Measurements from ENCODE around the gene HNRNPL.
"Not testable (repeated sequence)": the region's sequence is repeated elsewhere in the genome, so short reads cannot be mapped to it uniquely, and the experiment has no call there.

The HNRNPL gene

GRCh38 chr19:38805180-38805579 lies 44.6 kb downstream of the HNRNPL start:
- DNase-seq (ENCODE audit: insufficient read length, low spot score) = no peak
- TF ChIP-seq POU2F2 (IDR thresholded peaks at IDR 0.05; ENCODE audit: low read depth, low read length) (no peak), POLR2A (IDR thresholded peaks at IDR 0.05; ENCODE audit: low read depth, low read length) (no peak), SPI1 (IDR thresholded peaks at IDR 0.05; ENCODE audit: low read depth, low read length) (0 out of 2 replicates have a peak, but pooled peaks have one; percentile 7)
- no peak for FAIRE-seq

- FAIRE-seq = no peak
- no peak for DNase-seq (ENCODE audit: insufficient read length, low spot score)
- TF ChIP-seq POLR2A (IDR thresholded peaks at IDR 0.05; ENCODE audit: low read depth, low read length) (no peak), POU2F2 (IDR thresholded peaks at IDR 0.05; ENCODE audit: low read depth, low read length) (no peak), SPI1 (IDR thresholded peaks at IDR 0.05; ENCODE audit: low read depth, low read length) (no peak), TAF1 (IDR thresholded peaks at IDR 0.05; ENCODE audit: low read depth, low read length) (no peak), PAX5 (IDR thresholded peaks at IDR 0.05; ENCODE audit: insufficient read depth, low read length, severe bottlenecking) (no peak), POLR2AphosphoS5 (IDR thresholded peaks at IDR 0.05; ENCODE audit: low read depth, low read length) (no peak)
Observed at GRCh38 chr19:38803543-38803942, 46.2 kb downstream of the HNRNPL start.

DNA sequence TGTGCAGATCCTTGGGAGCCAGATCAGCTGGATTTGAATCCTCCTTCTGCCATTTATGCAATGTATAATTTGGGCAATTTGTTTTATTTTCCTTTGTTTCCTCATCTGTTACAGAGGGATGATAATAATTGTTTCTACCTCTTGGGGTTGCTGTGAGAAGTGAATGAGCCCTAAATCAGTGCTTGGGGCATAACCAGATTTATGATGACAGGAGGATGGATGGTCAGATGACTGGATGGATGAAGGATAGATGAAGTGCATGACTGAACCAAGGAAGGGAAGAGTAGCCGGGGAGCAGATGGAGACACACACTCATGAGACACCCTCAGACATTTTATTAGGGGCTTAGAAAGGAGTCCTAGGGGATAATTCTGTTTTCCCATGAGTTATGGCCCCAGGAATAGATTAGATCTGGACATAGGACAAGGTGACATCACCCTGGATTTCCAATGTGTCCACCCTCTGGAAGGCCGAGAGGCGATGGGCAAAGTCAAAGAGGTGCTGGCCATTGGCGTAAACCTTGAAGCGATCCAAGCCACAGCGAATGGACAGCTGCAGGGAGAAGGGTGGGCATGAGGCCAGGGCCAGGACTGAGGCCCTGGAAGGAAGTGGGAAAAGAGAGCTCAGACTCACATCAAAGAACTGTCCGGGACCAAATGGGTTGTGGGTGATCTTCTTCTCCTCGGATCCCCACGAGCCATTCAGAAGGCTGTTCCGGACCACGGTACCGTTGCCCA lies 48.3 kb downstream of the HNRNPL start:
- FAIRE-seq (no peak), DNase-seq (ENCODE audit: insufficient read length, low spot score) (no peak)
- no peak for TF ChIP-seq PAX5 (IDR thresholded peaks at IDR 0.05; ENCODE audit: insufficient read depth, low read length, severe bottlenecking)
- TF ChIP-seq TAF1 (IDR thresholded peaks at IDR 0.05; ENCODE audit: low read depth, low read length) = no peak
- no peak for TF ChIP-seq SPI1 (IDR thresholded peaks at IDR 0.05; ENCODE audit: low read depth, low read length)
- TF ChIP-seq POU2F2 (IDR thresholded peaks at IDR 0.05; ENCODE audit: low read depth, low read length) = no peak
- TF ChIP-seq POLR2A (IDR thresholded peaks at IDR 0.05; ENCODE audit: low read depth, low read length) = no peak
- no peak for TF ChIP-seq POLR2AphosphoS5 (IDR thresholded peaks at IDR 0.05; ENCODE audit: low read depth, low read length)

GRCh38 chr19:38800577-38801347 lies 49.0 kb downstream of the HNRNPL start:
- FAIRE-seq = no peak
- no peak for DNase-seq (ENCODE audit: insufficient read length, low spot score)
- TF ChIP-seq POLR2AphosphoS5 (IDR thresholded peaks at IDR 0.05; ENCODE audit: low read depth, low read length) = no peak
- TF ChIP-seq POU2F2 (IDR thresholded peaks at IDR 0.05; ENCODE audit: low read depth, low read length) = no peak
- no peak for TF ChIP-seq PAX5 (IDR thresholded peaks at IDR 0.05; ENCODE audit: insufficient read depth, low read length, severe bottlenecking)
- TF ChIP-seq POLR2A (IDR thresholded peaks at IDR 0.05; ENCODE audit: low read depth, low read length) = no peak
- no peak for TF ChIP-seq SPI1 (IDR thresholded peaks at IDR 0.05; ENCODE audit: low read depth, low read length)
- no peak for TF ChIP-seq TAF1 (IDR thresholded peaks at IDR 0.05; ENCODE audit: low read depth, low read length)

DNA sequence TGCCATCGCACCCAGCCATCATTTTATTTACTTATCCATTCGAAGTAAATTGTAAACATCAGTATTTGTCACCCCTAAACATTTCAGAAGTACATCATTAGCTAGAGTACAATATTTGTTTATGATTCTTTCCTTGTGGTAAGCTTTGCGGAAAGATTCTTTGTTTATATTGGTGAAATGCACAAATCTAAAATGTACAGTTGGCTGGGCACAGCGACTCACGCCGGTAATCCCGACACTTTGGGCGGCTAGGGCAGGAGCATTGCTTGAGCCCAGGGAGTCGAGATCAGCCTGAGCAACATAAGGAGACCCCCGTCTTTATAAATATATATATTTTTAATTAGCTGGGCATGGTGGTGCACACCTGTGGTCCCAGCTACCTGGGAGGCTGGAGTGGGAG lies 50.7 kb downstream of the HNRNPL start:
- no peak for FAIRE-seq
- DNase-seq (ENCODE audit: insufficient read length, low spot score) = no peak
- no peak for TF ChIP-seq PAX5 (IDR thresholded peaks at IDR 0.05; ENCODE audit: insufficient read depth, low read length, severe bottlenecking)
- TF ChIP-seq TAF1 (IDR thresholded peaks at IDR 0.05; ENCODE audit: low read depth, low read length) = no peak
- TF ChIP-seq POLR2AphosphoS5 (IDR thresholded peaks at IDR 0.05; ENCODE audit: low read depth, low read length) = no peak
- no peak for TF ChIP-seq POU2F2 (IDR thresholded peaks at IDR 0.05; ENCODE audit: low read depth, low read length)
- no peak for TF ChIP-seq POLR2A (IDR thresholded peaks at IDR 0.05; ENCODE audit: low read depth, low read length)
- TF ChIP-seq SPI1 (IDR thresholded peaks at IDR 0.05; ENCODE audit: low read depth, low read length) = no peak

DNA sequence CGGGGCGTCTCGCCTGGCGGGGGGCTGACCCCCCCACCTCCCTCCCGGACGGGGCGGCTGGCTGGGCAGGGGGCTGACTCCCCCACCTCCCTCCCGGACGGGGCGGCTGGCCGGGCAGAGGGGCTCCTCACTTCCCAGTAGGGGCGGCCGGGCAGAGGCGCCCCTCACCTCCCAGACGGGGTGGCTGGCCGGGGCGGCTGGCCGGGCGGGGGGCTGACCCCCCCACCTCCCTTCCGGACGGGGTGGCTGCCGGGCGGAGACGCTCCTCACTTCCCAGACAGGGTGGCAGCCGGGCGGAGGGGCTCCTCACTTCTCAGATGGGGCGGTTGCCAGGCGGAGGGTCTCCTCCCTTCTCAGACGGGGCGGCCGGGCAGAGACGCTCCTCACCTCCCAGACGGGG lies 52.0 kb downstream of the HNRNPL start:
- not testable (repeated sequence) for FAIRE-seq; DNase-seq (ENCODE audit: insufficient read length, low spot score)

DNA sequence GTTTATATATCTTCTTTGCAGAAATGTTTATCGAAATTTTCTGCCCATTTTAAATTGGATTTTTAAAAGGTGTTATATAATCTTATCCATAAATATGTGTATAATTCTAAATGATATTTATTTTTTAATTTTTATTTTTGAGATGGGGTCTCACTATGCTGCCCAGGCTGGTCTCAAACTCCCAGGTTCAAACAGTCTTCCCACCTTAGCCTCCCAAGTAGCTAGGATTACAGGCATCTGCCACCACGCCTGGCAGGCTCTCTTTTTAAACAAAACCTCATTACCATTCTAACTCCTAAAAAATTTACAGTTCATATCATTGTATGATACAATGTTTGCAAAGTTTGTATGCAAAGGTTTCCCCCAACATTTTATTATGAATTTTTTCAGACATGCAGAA lies 53.6 kb downstream of the HNRNPL start:
- TF ChIP-seq POLR2AphosphoS5 (IDR thresholded peaks at IDR 0.05; ENCODE audit: low read depth, low read length) (no peak), SPI1 (IDR thresholded peaks at IDR 0.05; ENCODE audit: low read depth, low read length) (no peak), POLR2A (IDR thresholded peaks at IDR 0.05; ENCODE audit: low read depth, low read length) (no peak)
- no peak for FAIRE-seq
- no peak for DNase-seq (ENCODE audit: insufficient read length, low spot score)

- FAIRE-seq (no peak), DNase-seq (ENCODE audit: insufficient read length, low spot score) (no peak)
- no peak for TF ChIP-seq TAF1 (IDR thresholded peaks at IDR 0.05; ENCODE audit: low read depth, low read length)
- TF ChIP-seq SPI1 (IDR thresholded peaks at IDR 0.05; ENCODE audit: low read depth, low read length) = no peak
- no peak for TF ChIP-seq POLR2A (IDR thresholded peaks at IDR 0.05; ENCODE audit: low read depth, low read length)
- TF ChIP-seq PAX5 (IDR thresholded peaks at IDR 0.05; ENCODE audit: insufficient read depth, low read length, severe bottlenecking) = no peak
- TF ChIP-seq POLR2AphosphoS5 (IDR thresholded peaks at IDR 0.05; ENCODE audit: low read depth, low read length) = no peak
- TF ChIP-seq POU2F2 (IDR thresholded peaks at IDR 0.05; ENCODE audit: low read depth, low read length) = no peak
Observed at GRCh38 chr19:38795549-38795948, 54.2 kb downstream of the HNRNPL start.

GRCh38 chr19:38793671-38794070 lies 56.1 kb downstream of the HNRNPL start:
- TF ChIP-seq PAX5 (IDR thresholded peaks at IDR 0.05; ENCODE audit: insufficient read depth, low read length, severe bottlenecking) (no peak), POU2F2 (IDR thresholded peaks at IDR 0.05; ENCODE audit: low read depth, low read length) (no peak), TAF1 (IDR thresholded peaks at IDR 0.05; ENCODE audit: low read depth, low read length) (no peak), POLR2A (IDR thresholded peaks at IDR 0.05; ENCODE audit: low read depth, low read length) (no peak), SPI1 (IDR thresholded peaks at IDR 0.05; ENCODE audit: low read depth, low read length) (no peak), POLR2AphosphoS5 (IDR thresholded peaks at IDR 0.05; ENCODE audit: low read depth, low read length) (no peak)
- DNase-seq (ENCODE audit: insufficient read length, low spot score) (no peak), FAIRE-seq (no peak)

DNA sequence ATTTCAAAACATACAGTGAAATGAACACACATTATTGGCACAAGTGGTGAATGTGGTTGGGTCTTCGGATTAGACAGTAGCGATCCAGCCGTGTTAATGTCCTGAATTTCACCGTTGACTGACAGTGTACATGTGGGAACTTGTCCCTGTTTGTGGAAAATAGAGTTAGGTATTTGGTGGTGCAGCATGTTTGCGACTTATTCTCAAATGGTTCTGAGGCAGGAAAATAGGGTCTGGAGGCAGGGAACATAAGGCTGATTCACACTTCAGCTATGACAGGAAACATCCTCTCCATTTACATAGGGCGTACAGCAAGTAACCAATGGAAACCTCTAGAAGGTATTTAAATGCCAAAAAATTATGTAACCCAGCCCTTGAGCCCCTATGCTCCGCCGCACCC lies 56.6 kb downstream of the HNRNPL start:
- TF ChIP-seq TAF1 (IDR thresholded peaks at IDR 0.05; ENCODE audit: low read depth, low read length) (no peak), POLR2AphosphoS5 (IDR thresholded peaks at IDR 0.05; ENCODE audit: low read depth, low read length) (no peak), PAX5 (IDR thresholded peaks at IDR 0.05; ENCODE audit: insufficient read depth, low read length, severe bottlenecking) (no peak), SPI1 (IDR thresholded peaks at IDR 0.05; ENCODE audit: low read depth, low read length) (no peak), POU2F2 (IDR thresholded peaks at IDR 0.05; ENCODE audit: low read depth, low read length) (no peak), POLR2A (IDR thresholded peaks at IDR 0.05; ENCODE audit: low read depth, low read length) (no peak)
- FAIRE-seq = peak; percentile 9
- DNase-seq (ENCODE audit: insufficient read length, low spot score) = no peak

Measured in GM12891 (cell line).